Renal cortical epithelial cell (primary cell): Measurements from ENCODE around the gene KRT40. TPM values are rescaled to one million over a fixed set of nuclear protein-coding genes. Genes with fewer than 3 reads are reported as not detected.
A peak's percentile ranks its signal among the peaks of the same experiment; 100 is the strongest.

Experiments used
- DNase-seq: peaks from one replicate; pipeline ENCODE4 v3.0.0-alpha.2; 2011; ENCODE audit warnings: low read depth
- total RNA-seq: library from RNA; depleted of rRNA; stranded (reverse); fragments of >200 nt; gene quantifications from 2 replicates; pipeline ENCODE4 v1.2.3, GENCODE V29; 2014

The KRT40 gene
- total RNA-seq, 1 donor from 2014 or later, result not detected

- no peak for DNase-seq
These were observed 32.0 kb downstream of the KRT40 start for GRCh38 chr17:40952154-40952553.

GRCh38 chr17:40951011-40951622, 33.0 kb downstream of the KRT40 start:
- peak; percentile 31 for DNase-seq

- DNase-seq, result no peak
These were observed 34.0 kb downstream of the KRT40 start for GRCh38 chr17:40950176-40950575.

- DNase-seq, result no peak
These were observed 34.7 kb downstream of the KRT40 start for GRCh38 chr17:40949418-40949817.

- no peak for DNase-seq
These were observed 36.2 kb downstream of the KRT40 start for GRCh38 chr17:40947929-40948328.

- no peak for DNase-seq
These were observed 38.7 kb downstream of the KRT40 start for GRCh38 chr17:40945414-40945813.

- DNase-seq, result no peak
These were observed 39.6 kb downstream of the KRT40 start for GRCh38 chr17:40944531-40944930.

- no peak for DNase-seq
These were observed 41.6 kb downstream of the KRT40 start for GRCh38 chr17:40942553-40942952.

- DNase-seq, result no peak
These were observed 43.9 kb downstream of the KRT40 start for GRCh38 chr17:40940266-40940665.

GRCh38 chr17:40938981-40939380, 45.1 kb downstream of the KRT40 start:
- no peak for DNase-seq

- peak; percentile 25 for DNase-seq
These were observed 46.7 kb downstream of the KRT40 start, which contains the start of gene KRT23 for GRCh38 chr17:40937384-40937819. Gene KRT23, minus strand, starts transcription at chr17:40937646. Its CDS starts 1,043 bp downstream, at chr17:40936603.

GRCh38 chr17:40936976-40937375, 47.1 kb downstream of the KRT40 start:
- DNase-seq, result peak; percentile 36

GRCh38 chr17:40936437-40936971, 47.6 kb downstream of the KRT40 start:
- DNase-seq, result no peak

GRCh38 chr17:40935624-40936023, 48.5 kb downstream of the KRT40 start:
- DNase-seq, result no peak

GRCh38 chr17:40932608-40933007, 51.5 kb downstream of the KRT40 start:
- DNase-seq, result peak; percentile 92

- no peak for DNase-seq
These were observed 52.8 kb downstream of the KRT40 start for GRCh38 chr17:40931311-40931710.

Other genes starting within 250 kb of the KRT40 start
- gene KRT25, start 229.0 kb downstream of the KRT40 start, total RNA-seq, result not detected in 2 replicates
- not detected in 2 replicates for gene KRT26, start 212.1 kb downstream of the KRT40 start, total RNA-seq
- not detected in 2 replicates for gene KRT27, start 201.8 kb downstream of the KRT40 start, total RNA-seq
- not detected in 2 replicates for gene KRT28, start 184.4 kb downstream of the KRT40 start, total RNA-seq
- 3.6 and 4.6 TPM in 2 replicates for gene KRT10, start 161.7 kb downstream of the KRT40 start, total RNA-seq
- gene KRT12, start 117.1 kb downstream of the KRT40 start, total RNA-seq, result not detected in 2 replicates
- not detected in 2 replicates for gene KRT20, start 99.1 kb downstream of the KRT40 start, total RNA-seq
- gene KRT23, start 46.7 kb downstream of the KRT40 start, total RNA-seq, result 1.2 and 68.1 TPM in 2 replicates
- not detected in 2 replicates for gene KRT39, start 17.4 kb downstream of the KRT40 start, total RNA-seq
- not detected in 2 replicates for gene KRTAP3-3, start 9.8 kb upstream of the KRT40 start, total RNA-seq
- gene KRTAP3-2, start 15.6 kb upstream of the KRT40 start, total RNA-seq, result not detected in 2 replicates
- not detected in 2 replicates for gene KRTAP3-1, start 24.8 kb upstream of the KRT40 start, total RNA-seq
- not detected in 2 replicates for gene KRTAP1-5, start 42.9 kb upstream of the KRT40 start, total RNA-seq
- gene KRTAP1-4, start 45.9 kb upstream of the KRT40 start, total RNA-seq, result not detected in 2 replicates
- not detected in 2 replicates for gene KRTAP1-3, start 50.5 kb upstream of the KRT40 start, total RNA-seq
- gene KRTAP1-1, start 57.1 kb upstream of the KRT40 start, total RNA-seq, result 0.25 and 0.35 TPM in 2 replicates
- not detected in 2 replicates for gene KRTAP2-1, start 63.0 kb upstream of the KRT40 start, total RNA-seq
- gene KRTAP2-2, start 70.9 kb upstream of the KRT40 start, total RNA-seq, result 0.15 TPM in 1 of 2 replicates, not detected in the other
- gene KRTAP2-3, start 75.8 kb upstream of the KRT40 start, total RNA-seq, result 0.55 and 5.9 TPM in 2 replicates
- gene KRTAP2-4, start 81.6 kb upstream of the KRT40 start, total RNA-seq, result not detected in 2 replicates
- gene KRTAP4-7, start 99.8 kb upstream of the KRT40 start, total RNA-seq, result not detected in 2 replicates
- gene KRTAP4-8, start 113.8 kb upstream of the KRT40 start, total RNA-seq, result not detected in 2 replicates
- gene KRTAP4-16, start 117.9 kb upstream of the KRT40 start, total RNA-seq, result not detected in 2 replicates
- gene KRTAP4-9, start 121.1 kb upstream of the KRT40 start, total RNA-seq, result not detected in 2 replicates
- gene KRTAP4-11, start 134.0 kb upstream of the KRT40 start, total RNA-seq, result not detected in 2 replicates
- gene KRTAP4-12, start 139.9 kb upstream of the KRT40 start, total RNA-seq, result not detected in 2 replicates
- not detected in 2 replicates for gene KRTAP4-6, start 156.2 kb upstream of the KRT40 start, total RNA-seq
- gene KRTAP4-5, start 165.5 kb upstream of the KRT40 start, total RNA-seq, result not detected in 2 replicates
- not detected in 2 replicates for gene KRTAP4-4, start 176.4 kb upstream of the KRT40 start, total RNA-seq
- gene KRTAP4-3, start 183.9 kb upstream of the KRT40 start, total RNA-seq, result not detected in 2 replicates
- gene KRTAP4-2, start 193.9 kb upstream of the KRT40 start, total RNA-seq, result not detected in 2 replicates
- not detected in 2 replicates for gene KRTAP4-1, start 200.6 kb upstream of the KRT40 start, total RNA-seq
- gene KRTAP9-1, start 205.6 kb upstream of the KRT40 start, total RNA-seq, result not detected in 2 replicates
- not detected in 2 replicates for gene KRTAP9-2, start 242.3 kb upstream of the KRT40 start, total RNA-seq
- not detected in 2 replicates for gene KRTAP9-3, start 248.1 kb upstream of the KRT40 start, total RNA-seq